Cerebellar cortex (tissue), 1 donor: ENCODE measurements around the gene MOSMO.
"Not testable (repeated sequence)": the region's sequence is repeated elsewhere in the genome, so short reads cannot be mapped to it uniquely, and the experiment has no call there.

Experiments
- DNase-seq: peaks from one replicate; pipeline ENCODE4 v3.0.0-alpha.2; 2015; ENCODE audit warnings: low spot score

MOSMO gene

GRCh38 chr16:22007509-22008214 is at the start of gene MOSMO:
MOSMO (plus strand) TSS chr16:22008111; CDS start chr16:22008302, 191 bp downstream.
- DNase-seq = peak; percentile 69

DNA sequence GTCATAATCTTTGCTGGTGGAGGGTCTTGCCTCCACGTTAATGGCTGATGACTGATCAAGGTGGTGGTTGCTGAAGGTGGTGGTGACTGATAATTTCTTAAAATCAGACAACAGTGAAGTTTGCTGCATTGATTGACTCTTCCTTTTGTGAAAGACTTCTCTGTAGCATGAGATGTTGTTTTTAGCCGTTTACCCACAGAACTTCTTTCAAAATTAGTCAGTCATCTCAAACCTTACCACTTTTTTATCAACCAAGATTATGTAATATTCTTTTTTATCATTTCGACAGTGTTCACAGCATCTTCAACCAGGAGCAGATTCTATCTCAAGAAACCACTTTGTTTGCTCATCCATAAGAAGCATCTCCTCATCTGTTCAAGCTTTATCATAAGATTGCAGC is 48.9 kb upstream of the MOSMO start:
- DNase-seq = no peak

- no peak for DNase-seq
Measured at GRCh38 chr16:21962475-21962874, 45.4 kb upstream of the MOSMO start.

GRCh38 chr16:21963887-21964286 is 44.0 kb upstream of the MOSMO start:
- no peak for DNase-seq

DNA sequence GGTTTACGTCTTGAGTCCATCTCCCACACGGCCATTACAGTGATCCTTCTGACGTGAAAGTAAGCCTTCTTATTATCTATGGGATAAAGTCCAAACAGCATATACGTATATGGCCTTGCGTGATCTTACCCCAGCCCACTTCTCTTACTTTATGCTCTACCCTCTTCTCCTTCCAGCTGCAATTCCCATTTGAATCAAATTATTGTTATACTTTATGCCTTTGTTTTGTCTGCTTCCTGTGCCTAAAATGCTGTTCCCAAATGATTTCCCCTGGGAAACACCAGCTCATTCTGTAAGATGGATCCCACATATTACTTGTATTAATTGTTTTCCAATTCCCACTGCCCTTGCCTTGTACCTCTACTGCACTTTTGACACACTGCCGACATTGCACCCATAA is 43.6 kb upstream of the MOSMO start:
- no peak for DNase-seq

DNA sequence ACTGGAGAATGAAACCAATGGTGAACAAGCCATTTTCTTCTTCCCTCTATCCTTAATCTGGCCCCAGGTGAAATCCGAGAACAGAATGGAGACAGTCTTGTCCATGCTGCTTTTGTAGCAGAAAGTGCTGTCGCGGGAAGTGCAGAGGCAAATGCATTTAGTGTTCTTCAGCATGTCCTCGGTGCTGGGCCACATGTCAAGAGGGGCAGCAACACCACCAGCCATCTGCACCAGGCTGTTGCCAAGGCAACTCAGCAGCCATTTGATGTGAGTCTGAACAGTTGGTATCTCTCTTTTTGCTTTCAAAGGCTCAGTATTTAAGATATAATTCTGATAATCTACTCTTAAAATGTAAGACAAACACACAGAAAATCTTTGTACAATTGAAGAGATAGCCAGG is 36.1 kb upstream of the MOSMO start:
- DNase-seq = no peak

GRCh38 chr16:21973945-21974344 is 34.0 kb upstream of the MOSMO start:
- no peak for DNase-seq

DNA sequence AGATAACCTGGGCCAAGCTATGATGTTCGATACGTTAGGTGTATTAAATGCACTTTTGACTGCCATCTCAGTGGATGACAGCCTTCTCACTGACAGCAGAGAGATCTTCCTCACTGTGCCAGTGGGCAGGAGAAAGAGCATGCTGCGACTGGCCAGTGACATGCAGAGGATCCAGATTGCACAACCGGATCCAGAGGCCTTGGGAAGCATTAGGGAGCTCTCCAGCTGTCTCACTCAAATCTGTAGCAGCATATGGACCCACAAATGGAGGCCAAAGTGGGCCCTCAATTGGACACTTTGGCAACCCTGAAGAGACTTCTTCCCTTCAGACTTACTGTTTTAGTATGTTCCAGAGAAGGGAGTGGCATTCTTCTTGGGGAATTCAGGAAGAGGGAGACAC is 27.9 kb upstream of the MOSMO start:
- no peak for DNase-seq

DNA sequence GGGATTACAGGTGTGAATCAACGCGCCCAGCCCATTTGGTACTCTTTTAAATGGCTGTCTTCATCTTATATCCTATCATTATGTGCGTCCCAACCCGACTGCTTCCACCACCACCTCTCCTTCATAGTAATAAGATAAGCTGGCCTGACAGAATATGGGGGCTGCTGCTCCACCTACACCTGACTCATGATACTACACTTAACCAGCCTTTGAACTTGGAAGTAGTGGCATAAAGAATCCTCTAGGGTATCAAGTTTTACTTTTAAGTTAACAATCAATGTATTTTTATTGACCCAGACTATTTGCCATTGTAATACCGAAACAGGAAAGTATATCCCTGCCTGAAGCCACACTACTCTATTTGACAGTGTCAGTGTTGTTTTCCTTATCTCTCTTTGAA is 25.8 kb upstream of the MOSMO start:
- no peak for DNase-seq

DNA sequence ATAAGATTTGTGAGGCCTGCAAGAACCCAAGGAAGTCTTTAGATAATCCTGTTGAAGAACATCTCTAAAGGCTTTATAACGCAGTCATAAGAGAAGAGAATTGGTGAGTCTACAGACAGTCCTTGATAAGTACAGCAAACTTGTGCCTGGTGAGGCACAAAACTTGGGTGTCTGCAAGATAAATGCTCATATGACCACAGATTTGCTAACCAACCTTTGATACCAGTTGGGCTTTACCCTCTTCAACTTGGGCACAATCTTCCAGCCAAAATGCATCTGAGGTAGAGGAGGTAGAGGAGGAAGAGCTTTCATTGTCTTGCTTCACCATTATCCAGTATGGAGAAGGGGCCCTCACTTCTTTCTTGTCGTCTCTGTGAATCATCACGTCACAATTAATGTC is 23.8 kb upstream of the MOSMO start:
- DNase-seq = no peak

GRCh38 chr16:21985524-21985923 is 22.4 kb upstream of the MOSMO start:
- DNase-seq = peak; percentile 13

DNA sequence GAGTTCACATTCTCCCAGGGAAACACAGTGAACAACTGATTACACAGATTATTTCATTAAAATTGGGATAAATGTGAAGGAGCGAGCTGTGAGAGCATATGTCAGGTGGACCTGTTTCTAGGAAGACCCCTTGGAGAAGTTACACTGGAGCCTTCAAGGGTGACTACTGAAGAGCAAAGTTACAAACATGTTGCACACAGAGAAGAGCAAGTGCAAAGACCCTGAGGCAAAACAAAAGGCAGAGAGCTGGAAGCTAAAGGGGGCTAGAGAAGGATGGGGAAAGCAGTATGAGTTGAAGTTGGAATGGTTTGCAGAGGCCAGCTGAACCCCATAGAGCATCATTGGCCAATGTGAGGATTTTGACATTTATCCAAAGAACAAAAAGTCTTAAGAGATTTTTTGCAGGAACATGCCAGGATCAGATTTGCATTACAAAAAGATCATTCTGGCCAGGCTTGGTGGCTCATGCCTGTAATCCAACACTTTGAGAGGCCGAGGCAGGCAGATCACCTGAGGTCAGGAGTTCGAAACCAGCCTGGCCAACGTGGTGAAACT is 21.1 kb upstream of the MOSMO start:
- DNase-seq = no peak

- no peak for DNase-seq
Measured at GRCh38 chr16:21987498-21987897, 20.4 kb upstream of the MOSMO start.

DNA sequence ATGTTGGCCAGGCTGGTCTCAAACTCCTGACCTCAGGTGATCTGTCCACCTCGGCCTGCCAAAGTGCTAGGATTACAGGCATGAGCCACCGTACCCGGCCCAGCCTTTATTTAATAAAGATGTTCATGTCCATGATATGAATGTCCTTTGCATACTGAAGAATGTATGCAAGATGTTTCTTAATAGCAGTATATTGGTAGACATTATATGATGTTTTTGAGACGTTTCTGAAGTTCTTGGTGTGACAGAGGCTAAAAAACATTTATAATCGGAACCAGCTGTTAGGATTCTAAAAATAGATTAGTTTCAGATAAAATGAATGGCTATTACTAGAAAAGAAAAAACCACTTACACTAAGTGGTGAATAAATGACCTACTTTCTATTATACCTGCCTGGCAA is 18.8 kb upstream of the MOSMO start:
- DNase-seq = no peak

DNA sequence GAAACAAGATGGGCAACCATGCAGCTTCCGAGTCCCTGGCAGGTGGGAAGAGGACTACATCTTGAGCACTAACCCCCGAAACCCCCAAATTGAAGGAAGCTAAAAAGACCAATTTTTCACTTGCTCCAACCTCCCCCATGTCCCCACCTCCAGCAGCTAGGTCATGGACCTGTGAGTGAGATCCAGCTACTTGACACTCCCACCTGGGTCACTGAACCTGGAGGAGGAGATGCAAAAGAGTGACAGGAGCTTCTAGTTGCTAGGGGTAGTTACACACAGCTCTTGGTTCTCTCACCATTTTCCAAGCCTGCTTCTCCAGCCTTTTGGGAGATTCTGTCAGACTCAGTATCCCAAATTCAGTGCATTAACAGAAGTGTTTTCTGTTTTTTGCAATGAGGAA is 18.2 kb upstream of the MOSMO start:
- DNase-seq = no peak

- DNase-seq = no peak
Measured at GRCh38 chr16:21990381-21990944, 17.4 kb upstream of the MOSMO start.

- no peak for DNase-seq
Measured at GRCh38 chr16:21991621-21992020, 16.3 kb upstream of the MOSMO start.

GRCh38 chr16:21994856-21995465 is 12.9 kb upstream of the MOSMO start:
- DNase-seq = no peak

DNA sequence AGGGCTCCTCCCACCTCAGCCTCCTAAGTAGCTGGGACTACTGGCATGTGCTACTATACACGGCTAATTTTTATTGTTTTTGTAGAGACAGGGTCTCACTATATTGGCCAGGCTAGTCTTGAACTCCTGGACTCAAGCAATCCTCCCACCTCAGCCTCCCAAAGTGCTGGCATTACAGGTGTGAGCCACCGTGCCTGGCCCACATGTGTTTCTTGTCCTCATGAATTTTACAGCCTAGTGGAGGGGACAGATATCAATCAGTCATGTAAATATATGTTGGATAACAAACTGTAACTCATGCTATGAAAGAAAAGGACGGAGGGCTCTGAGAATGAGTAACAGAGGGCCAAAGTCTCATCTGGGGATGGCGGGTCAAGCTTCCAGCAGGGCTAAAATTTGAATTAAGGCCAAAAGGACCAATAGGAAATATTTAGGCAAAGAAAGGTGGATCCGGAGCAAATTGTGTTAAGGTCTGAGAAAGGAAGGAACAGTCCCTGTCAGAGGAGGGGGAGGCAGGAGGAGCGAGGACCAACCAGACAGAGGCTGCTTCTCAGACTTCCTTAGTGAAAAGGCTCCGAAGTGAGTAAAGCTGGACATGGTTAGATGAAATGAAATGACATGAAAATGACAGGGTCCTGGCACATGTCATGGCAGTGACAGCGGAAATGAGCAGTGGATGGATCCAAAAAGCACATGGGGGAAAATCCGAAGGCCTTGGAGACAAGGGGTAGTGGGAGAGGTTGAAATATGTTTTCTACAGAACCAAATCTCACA is 10.8 kb upstream of the MOSMO start:
- DNase-seq = no peak

GRCh38 chr16:21997697-21998480 is 10.0 kb upstream of the MOSMO start:
- no peak for DNase-seq

DNA sequence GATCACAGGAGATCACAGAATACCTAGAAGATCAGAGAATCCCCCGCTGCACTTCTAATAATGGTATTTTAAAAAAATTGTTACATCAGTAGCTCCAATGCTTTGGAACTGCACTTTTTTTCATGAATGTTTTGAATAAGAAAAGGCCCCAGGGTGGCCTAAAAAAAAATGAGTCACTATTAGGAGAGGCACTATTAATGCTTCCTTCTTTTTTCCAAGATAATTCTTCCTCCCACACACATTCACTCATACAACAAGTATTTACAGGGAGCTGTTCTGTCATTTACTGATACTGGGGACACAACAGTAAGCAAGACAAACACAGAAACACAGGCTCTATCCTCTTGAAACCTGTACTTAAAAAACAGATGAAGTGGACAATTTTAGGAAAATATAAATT is 6.3 kb upstream of the MOSMO start:
- DNase-seq = no peak

GRCh38 chr16:22002047-22002446 is 5.9 kb upstream of the MOSMO start:
- DNase-seq = not testable (repeated sequence)
